HEK293 (cell line): Measurements from ENCODE around the gene CFHR1.
A peak's percentile ranks its signal among the peaks of the same experiment; 100 is the strongest.

Source experiments
- CTCF ChIA-PET: fragments of 350-600 bp; formaldehyde crosslinking; extraction: SDS; loops from one replicate; lab custom pipeline; 2021; ENCODE audit warnings: antibody characterized with exemption; lab: Yijun Ruan, JAX
- POLR2A ChIA-PET: fragments of 300-600 bp; formaldehyde crosslinking; extraction: SDS; loops from one replicate; lab custom pipeline; 2020; ENCODE audit warnings: antibody characterized with exemption, inconsistent platforms; lab: Yijun Ruan, JAX
- H3K27ac ChIP-seq: fragments of 200-500 bp; sonication (Bioruptor generic); 2 replicates; pipeline ENCODE4 v1.5.1; 2014; ENCODE audit warnings: low read depth, low read length, control low read depth, inconsistent platforms; ENCODE audit errors: extremely low read depth
- H3K36me3 ChIP-seq, 2 experiments: fragments of 200-500 bp in 1 of 2; sonication (Bioruptor generic) in 1 of 2; 1 replicate in 1 of 2; 2 replicates in 1 of 2; pipeline ENCODE4 v1.5.1; 2014 to 2017; ENCODE audit warnings: inconsistent platforms in 2 of 2, low read length in 2 of 2; ENCODE audit not compliant: control insufficient read depth in 2 of 2, insufficient read depth in 1 of 2
- H3K4me1 ChIP-seq: fragments of 200-500 bp; sonication (Bioruptor generic); 2 replicates; pipeline ENCODE4 v1.5.1; 2014; ENCODE audit warnings: mild to moderate bottlenecking, low read length, inconsistent platforms; ENCODE audit not compliant: control insufficient read depth, insufficient read depth
- H3K4me3 ChIP-seq: 2 replicates; pipeline ENCODE4 v1.5.1; 2011; ENCODE audit warnings: low read depth, mild to moderate bottlenecking, control low read depth, low read length, moderate library complexity
- H3K9me3 ChIP-seq: fragments of 200-500 bp; sonication (Bioruptor generic); 2 replicates; pipeline ENCODE4 v1.5.1; 2014; ENCODE audit warnings: low read depth, low read length, inconsistent platforms; ENCODE audit not compliant: control insufficient read depth, insufficient read depth
- BCL11B ChIP-seq: fragments of 450-650 bp; formaldehyde crosslinking; IDR thresholded peaks from 2 replicates; pipeline ENCODE4 v1.5.1; 2016; ENCODE audit warnings: low read depth, missing biosample characterization, missing genetic modification characterization
- EGR2 ChIP-seq: fragments of 450-650 bp; formaldehyde crosslinking; IDR thresholded peaks from 2 replicates; pipeline ENCODE4 v1.5.1; 2016; ENCODE audit warnings: low read depth, missing biosample characterization, missing genetic modification characterization
- GLI2 ChIP-seq: fragments of 450-650 bp; formaldehyde crosslinking; IDR thresholded peaks from 2 replicates; pipeline ENCODE4; 2017; ENCODE audit warnings: missing biosample characterization, missing genetic modification characterization, low read depth, borderline replicate concordance
- MYNN ChIP-seq: fragments of 450-650 bp; formaldehyde crosslinking; IDR thresholded peaks from 2 replicates; pipeline ENCODE4 v1.5.1; 2016; ENCODE audit warnings: missing biosample characterization, missing genetic modification characterization, borderline replicate concordance
- RBAK ChIP-seq: fragments of 450-650 bp; formaldehyde crosslinking; IDR thresholded peaks from 2 replicates; pipeline ENCODE4 v1.5.1; 2016; ENCODE audit warnings: missing biosample characterization, missing genetic modification characterization
- SETDB1 ChIP-seq: IDR thresholded peaks from one replicate; pipeline ENCODE4 v1.6.1; 2017; ENCODE audit warnings: mild to moderate bottlenecking, low read length, moderate library complexity, mixed read lengths; ENCODE audit not compliant: insufficient read length
- TSHZ1 ChIP-seq: fragments of 450-650 bp; formaldehyde crosslinking; IDR thresholded peaks from 2 replicates; pipeline ENCODE4 v1.5.1; 2016; ENCODE audit warnings: missing biosample characterization, missing genetic modification characterization, borderline replicate concordance
- ZFP3 ChIP-seq: fragments of 450-650 bp; formaldehyde crosslinking; IDR thresholded peaks from 2 replicates; pipeline ENCODE4 v1.5.1; 2016; ENCODE audit warnings: low read depth, missing biosample characterization, missing genetic modification characterization
- ZFP37 ChIP-seq: fragments of 450-650 bp; formaldehyde crosslinking; IDR thresholded peaks from 2 replicates; pipeline ENCODE4 v1.5.1; 2016; ENCODE audit warnings: missing biosample characterization, missing genetic modification characterization
- ZNF140 ChIP-seq: fragments of 450-650 bp; formaldehyde crosslinking; IDR thresholded peaks from 2 replicates; pipeline ENCODE4 v1.5.1; 2016; ENCODE audit warnings: missing biosample characterization, missing genetic modification characterization
- ZNF211 ChIP-seq: fragments of 450-650 bp; formaldehyde crosslinking; IDR thresholded peaks from 2 replicates; pipeline ENCODE4 v1.5.1; 2016; ENCODE audit warnings: low read depth, missing biosample characterization, missing genetic modification characterization
- ZNF223 ChIP-seq: fragments of 450-650 bp; formaldehyde crosslinking; IDR thresholded peaks from 2 replicates; pipeline ENCODE4 v1.5.1; 2016; ENCODE audit warnings: missing biosample characterization, missing genetic modification characterization
- ZNF366 ChIP-seq: fragments of 450-650 bp; formaldehyde crosslinking; conservative IDR thresholded peaks from 2 replicates; pipeline ENCODE4 v1.5.1; 2016; ENCODE audit warnings: missing biosample characterization, missing genetic modification characterization
- ZNF433 ChIP-seq: fragments of 450-650 bp; formaldehyde crosslinking; IDR thresholded peaks from 2 replicates; pipeline ENCODE4 v1.5.1; 2016; ENCODE audit warnings: missing biosample characterization, missing genetic modification characterization, low read depth
- ZNF48 ChIP-seq: fragments of 450-650 bp; formaldehyde crosslinking; IDR thresholded peaks from 2 replicates; pipeline ENCODE4 v1.5.1; 2016; ENCODE audit warnings: missing biosample characterization, missing genetic modification characterization
- ZNF510 ChIP-seq: fragments of 450-650 bp; formaldehyde crosslinking; IDR thresholded peaks from 2 replicates; pipeline ENCODE4 v1.5.1; 2018; ENCODE audit warnings: mild to moderate bottlenecking, missing genetic modification characterization, missing biosample characterization; ENCODE audit not compliant: insufficient replicate concordance
- ZNF518A ChIP-seq: fragments of 450-650 bp; formaldehyde crosslinking; conservative IDR thresholded peaks from 2 replicates; pipeline ENCODE4 v1.5.1; 2016; ENCODE audit warnings: low read depth, missing biosample characterization, missing genetic modification characterization
- ZNF558 ChIP-seq: fragments of 450-650 bp; formaldehyde crosslinking; IDR thresholded peaks from 2 replicates; pipeline ENCODE4 v1.5.1; 2016; ENCODE audit warnings: missing biosample characterization, missing genetic modification characterization
- ZNF707 ChIP-seq: fragments of 450-650 bp; formaldehyde crosslinking; IDR thresholded peaks from 2 replicates; pipeline ENCODE4 v1.5.1; 2016; ENCODE audit warnings: missing biosample characterization, missing genetic modification characterization

Gene CFHR1

DNA sequence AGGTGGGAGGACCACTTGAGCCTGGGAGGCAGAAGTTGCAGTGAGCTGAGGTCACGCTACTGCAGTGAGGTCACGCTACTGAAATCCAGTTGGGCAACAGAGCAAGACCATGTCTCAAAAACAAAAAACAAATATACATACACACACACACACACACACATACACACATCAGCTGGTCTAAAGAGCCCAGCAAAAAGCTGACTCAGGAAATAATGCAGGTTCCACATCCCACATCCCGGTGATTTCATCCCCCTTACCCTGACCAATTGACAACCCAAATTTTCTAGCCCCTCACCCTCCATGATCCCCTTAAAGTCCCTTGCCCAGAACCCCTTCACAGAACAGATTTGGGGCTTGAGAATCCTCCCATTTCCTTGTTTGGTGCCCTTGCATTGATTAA lies 56.4 kb downstream of the CFHR1 start (continued):
- no peak for TF ChIP-seq ZNF518A

- Histone ChIP-seq H3K27ac (no peak overlapping the region), H3K4me3 (peak overlapping the region; percentile 3; the same call in 1 of the 2 replicates), H3K9me3 (no peaks in the 10 kb centered on the region), H3K36me3 (no peaks in the 10 kb centered on the region), H3K4me1 (no peaks in the 10 kb centered on the region)
- TF ChIP-seq ZNF433 (no peak), RBAK (tag by site-specific recombination) (no peak), ZNF510 (no peak), ZNF211 (tag by site-specific recombination) (no peak), SETDB1 (no peak), ZFP37 (tag by site-specific recombination) (no peak), ZNF707 (no peak), ZNF366 (tag by site-specific recombination) (no peak), ZNF223 (tag by site-specific recombination) (no peak), EGR2 (no peak), ZNF140 (tag by site-specific recombination) (no peak), ZFP3 (no peak), MYNN (tag by site-specific recombination) (no peak), BCL11B (tag by site-specific recombination) (no peak), ZNF558 (no peak), GLI2 (tag by site-specific recombination) (no peak), TSHZ1 (tag by site-specific recombination) (no peak), ZNF48 (tag by site-specific recombination) (no peak)
- ChIA-PET CTCF (no interaction called here), POLR2A (no interaction called here)
Observed at GRCh38 chr1:196877964-196878363, 58.4 kb downstream of the CFHR1 start.
